Muscle layer of duodenum (tissue), 2 donors: Measurements from ENCODE around the gene CAPZA2.

Source experiments
- H3K27ac ChIP-seq: one replicate; pipeline ENCODE4 v1.7.0; 2013; ENCODE audit warnings: mild to moderate bottlenecking, low read length
- H3K27me3 ChIP-seq: one replicate; pipeline ENCODE4 v1.7.0; 2013; ENCODE audit warnings: low read depth, mild to moderate bottlenecking, control low read depth, low read length
- H3K36me3 ChIP-seq, 2 donors: one replicate each; pipeline ENCODE4 v1.7.0; 2013; ENCODE audit warnings: low read length in 2 of 2, control low read depth in 1 of 2, mild to moderate bottlenecking in 1 of 2; ENCODE audit not compliant: insufficient read depth in 2 of 2, control insufficient read depth in 1 of 2
- H3K4me1 ChIP-seq, 2 donors: one replicate each; pipeline ENCODE4 v1.7.0; 2013; ENCODE audit warnings: low read length in 2 of 2, mild to moderate bottlenecking in 2 of 2, control low read depth in 1 of 2, moderate library complexity in 1 of 2; ENCODE audit not compliant: insufficient read depth in 2 of 2, control insufficient read depth in 1 of 2
- H3K4me3 ChIP-seq, 2 donors: one replicate each; pipeline ENCODE4 v1.7.0; 2013; ENCODE audit warnings: low read length in 2 of 2, low read depth in 1 of 2, mild to moderate bottlenecking in 1 of 2
- H3K9me3 ChIP-seq, 2 donors: one replicate each; pipeline ENCODE4 v1.7.0; 2013; ENCODE audit warnings: low read length in 2 of 2, control low read depth in 1 of 2, mild to moderate bottlenecking in 1 of 2; ENCODE audit not compliant: control insufficient read depth in 1 of 2
- donor health status: healthy.

CAPZA2 gene

GRCh38 chr7:116861717-116862116, 670 bp upstream of the CAPZA2 start:
- no peak overlapping the region for H3K27ac ChIP-seq
- H3K4me1 ChIP-seq, result peaks cover 0 to 11% of the 10 kb centered on the region in 2 donors
- peak overlapping the region in 1 of 2 donors; percentile 30 for H3K4me3 ChIP-seq

GRCh38 chr7:116862951-116863670, 724 bp downstream of the CAPZA2 start:
- Histone ChIP-seq H3K27ac (peak overlapping the region; percentile 90), H3K27me3 (no peaks in the 10 kb centered on the region), H3K9me3 (no peaks in the 10 kb centered on the region), H3K4me1 (peaks cover 0 to 17% of the 10 kb centered on the region in 2 donors), H3K36me3 (no peaks in the 10 kb centered on the region), H3K4me3 (peak overlapping the region; percentile 83 to 93)

More at GRCh38 chr7:116861717-116862116, 670 bp upstream of the CAPZA2 start:
- no peaks in the 10 kb centered on the region for H3K36me3 ChIP-seq
- no peaks in the 10 kb centered on the region for H3K9me3 ChIP-seq
- H3K27me3 ChIP-seq, result no peaks in the 10 kb centered on the region

GRCh38 chr7:116863936-116864500, 1.6 kb downstream of the CAPZA2 start:
- H3K9me3 ChIP-seq, result no peaks in the 10 kb centered on the region
- H3K27me3 ChIP-seq, result no peaks in the 10 kb centered on the region
- H3K36me3 ChIP-seq, result no peaks in the 10 kb centered on the region
- H3K27ac ChIP-seq, result peak overlapping the region; percentile 90
- peak overlapping the region; percentile 83 to 93 for H3K4me3 ChIP-seq
- H3K4me1 ChIP-seq, result peaks cover 0 to 26% of the 10 kb centered on the region in 2 donors

GRCh38 chr7:116871061-116871700, 8.8 kb downstream of the CAPZA2 start:
- H3K4me3 ChIP-seq, result no peak overlapping the region
- H3K4me1 ChIP-seq, result peaks cover 0 to 65% of the 10 kb centered on the region in 2 donors
- no peaks in the 10 kb centered on the region for H3K27me3 ChIP-seq
- H3K36me3 ChIP-seq, result no peaks in the 10 kb centered on the region
- H3K9me3 ChIP-seq, result no peaks in the 10 kb centered on the region
- H3K27ac ChIP-seq, result no peak overlapping the region

GRCh38 chr7:116872026-116872425, 9.6 kb downstream of the CAPZA2 start:
- no peaks in the 10 kb centered on the region for H3K27me3 ChIP-seq
- H3K9me3 ChIP-seq, result no peaks in the 10 kb centered on the region
- H3K36me3 ChIP-seq, result no peaks in the 10 kb centered on the region
- peaks cover 5 to 73% of the 10 kb centered on the region in 2 donors for H3K4me1 ChIP-seq
- no peak overlapping the region for H3K4me3 ChIP-seq
- H3K27ac ChIP-seq, result no peak overlapping the region

GRCh38 chr7:116873619-116874018, 11.2 kb downstream of the CAPZA2 start:
- Histone ChIP-seq H3K27ac (no peak overlapping the region), H3K4me1 (peaks cover 5 to 75% of the 10 kb centered on the region in 2 donors)

GRCh38 chr7:116876664-116877442, 14.5 kb downstream of the CAPZA2 start:
- Histone ChIP-seq H3K4me1 (peaks cover 5 to 59% of the 10 kb centered on the region in 2 donors), H3K4me3 (no peak overlapping the region), H3K9me3 (no peaks in the 10 kb centered on the region), H3K27ac (no peak overlapping the region), H3K27me3 (no peaks in the 10 kb centered on the region), H3K36me3 (no peaks in the 10 kb centered on the region)

More at GRCh38 chr7:116873619-116874018, 11.2 kb downstream of the CAPZA2 start:
- H3K27me3 ChIP-seq, result no peaks in the 10 kb centered on the region
- H3K4me3 ChIP-seq, result no peak overlapping the region
- no peaks in the 10 kb centered on the region for H3K36me3 ChIP-seq
- H3K9me3 ChIP-seq, result no peaks in the 10 kb centered on the region

- no peaks in the 10 kb centered on the region for H3K36me3 ChIP-seq
- peaks cover 5 to 56% of the 10 kb centered on the region in 2 donors for H3K4me1 ChIP-seq
- H3K4me3 ChIP-seq, result no peak overlapping the region
- no peaks in the 10 kb centered on the region for H3K27me3 ChIP-seq
- H3K9me3 ChIP-seq, result no peaks in the 10 kb centered on the region
- no peak overlapping the region for H3K27ac ChIP-seq
Observed at GRCh38 chr7:116877443-116878217, 15.2 kb downstream of the CAPZA2 start.

GRCh38 chr7:116884691-116885090, 22.3 kb downstream of the CAPZA2 start:
- Histone ChIP-seq H3K4me3 (no peak overlapping the region), H3K9me3 (no peaks in the 10 kb centered on the region), H3K27ac (no peak overlapping the region), H3K4me1 (peaks cover 0 to 23% of the 10 kb centered on the region in 2 donors), H3K36me3 (peaks cover 0 to 7% of the 10 kb centered on the region in 2 donors), H3K27me3 (no peaks in the 10 kb centered on the region)

- Histone ChIP-seq H3K27ac (no peak overlapping the region), H3K27me3 (no peaks in the 10 kb centered on the region), H3K4me3 (no peak overlapping the region), H3K36me3 (peaks cover 0 to 7% of the 10 kb centered on the region in 2 donors), H3K4me1 (peaks cover 0 to 20% of the 10 kb centered on the region in 2 donors), H3K9me3 (no peaks in the 10 kb centered on the region)
Observed at GRCh38 chr7:116885724-116886123, 23.3 kb downstream of the CAPZA2 start.
